Measurements from ENCODE around the gene PRKD3.

Gene PRKD3

GRCh38 chr2:37324786-37325624 lies at the start of gene PRKD3:
Gene PRKD3, minus strand, starts transcription at chr2:37324833. Its CDS starts 8,309 bp downstream, at chr2:37316524.
- TF ChIP-seq CTCF (IDR thresholded peaks at IDR 0.05; ENCODE audit: low read depth, low read length) = no peak
- Histone ChIP-seq H3K9me3 (ENCODE audit: severe bottlenecking) (peaks cover 4% of the 10 kb centered on the region), H3K36me3 (peaks cover 8% of the 10 kb centered on the region), H3K4me3 (ENCODE audit: low read depth, low read length) (peak within 1 kb of the TSS; percentile 88), H3K27me3 (ENCODE audit: insufficient read depth, low read depth, severe bottlenecking) (peaks cover 8% of the 10 kb centered on the region), H3K27ac (peak within 1 kb of the TSS; percentile 89)
- peak; percentile 69 for DNase-seq

GRCh38 chr2:37372000-37372399 lies 47.4 kb upstream of the PRKD3 start:
- Histone ChIP-seq H3K4me3 (ENCODE audit: low read depth, low read length) (no peak overlapping the region), H3K36me3 (no peaks in the 10 kb centered on the region), H3K27ac (no peak overlapping the region)

GRCh38 chr2:37370666-37371065 lies 46.0 kb upstream of the PRKD3 start:
- Histone ChIP-seq H3K27ac (no peak overlapping the region), H3K27me3 (ENCODE audit: insufficient read depth, low read depth, severe bottlenecking) (no peaks in the 10 kb centered on the region), H3K9me3 (ENCODE audit: severe bottlenecking) (no peaks in the 10 kb centered on the region), H3K4me3 (ENCODE audit: low read depth, low read length) (no peak overlapping the region), H3K36me3 (no peaks in the 10 kb centered on the region)
- DNase-seq = no peak
- TF ChIP-seq CTCF (IDR thresholded peaks at IDR 0.05; ENCODE audit: low read depth, low read length) = no peak

More at GRCh38 chr2:37372000-37372399, 47.4 kb upstream of the PRKD3 start:
- Histone ChIP-seq H3K27me3 (ENCODE audit: insufficient read depth, low read depth, severe bottlenecking) (no peaks in the 10 kb centered on the region), H3K9me3 (ENCODE audit: severe bottlenecking) (no peaks in the 10 kb centered on the region)
- no peak for TF ChIP-seq CTCF (IDR thresholded peaks at IDR 0.05; ENCODE audit: low read depth, low read length)
- DNase-seq = no peak

- H3K27ac ChIP-seq = no peak overlapping the region
- no peak for TF ChIP-seq CTCF (IDR thresholded peaks at IDR 0.05; ENCODE audit: low read depth, low read length)
- no peak for DNase-seq
- no peaks in the 10 kb centered on the region for H3K9me3 ChIP-seq (ENCODE audit: severe bottlenecking)
- no peaks in the 10 kb centered on the region for H3K27me3 ChIP-seq (ENCODE audit: insufficient read depth, low read depth, severe bottlenecking)
- H3K36me3 ChIP-seq = no peaks in the 10 kb centered on the region
- H3K4me3 ChIP-seq (ENCODE audit: low read depth, low read length) = no peak overlapping the region
These were observed 43.4 kb upstream of the PRKD3 start for GRCh38 chr2:37367984-37368383.

- no peaks in the 10 kb centered on the region for H3K36me3 ChIP-seq
- H3K9me3 ChIP-seq (ENCODE audit: severe bottlenecking) = no peaks in the 10 kb centered on the region
- H3K27ac ChIP-seq = no peak overlapping the region
- H3K4me3 ChIP-seq (ENCODE audit: low read depth, low read length) = no peak overlapping the region
- no peaks in the 10 kb centered on the region for H3K27me3 ChIP-seq (ENCODE audit: insufficient read depth, low read depth, severe bottlenecking)
- no peak for TF ChIP-seq CTCF (IDR thresholded peaks at IDR 0.05; ENCODE audit: low read depth, low read length)
- no peak for DNase-seq
These were observed 42.7 kb upstream of the PRKD3 start for GRCh38 chr2:37367310-37367709.

All from WERI-Rb-1 (cell line).